ENCODE data around the gene OGFR.

OGFR gene

GRCh38 chr20:62782149-62782892, 22.3 kb upstream of the OGFR start:
- H3K4me1 ChIP-seq (ENCODE audit: control insufficient read depth, insufficient read depth, low read length, poor library complexity, severe bottlenecking) = peaks cover 3% of the 10 kb centered on the region
- DNase-seq = no peak
- H3K36me3 ChIP-seq (ENCODE audit: control insufficient read depth, insufficient read depth, low read length) = no peaks in the 10 kb centered on the region
- no peaks in the 10 kb centered on the region for H3K27me3 ChIP-seq (replicated peaks; ENCODE audit: control insufficient read depth, insufficient read depth, low read length, poor library complexity, severe bottlenecking)
- no peak overlapping the region for H3K27ac ChIP-seq (ENCODE audit: insufficient read depth, low read length, poor library complexity, severe bottlenecking)
- H3K4me3 ChIP-seq (ENCODE audit: insufficient read depth, low read depth, low read length, poor library complexity, severe bottlenecking) = no peak overlapping the region
- H3K9me3 ChIP-seq (ENCODE audit: control insufficient read depth, low read length) = no peaks in the 10 kb centered on the region

- Histone ChIP-seq H3K27me3 (replicated peaks; ENCODE audit: control insufficient read depth, insufficient read depth, low read length, poor library complexity, severe bottlenecking) (no peaks in the 10 kb centered on the region), H3K27ac (ENCODE audit: insufficient read depth, low read length, poor library complexity, severe bottlenecking) (no peak overlapping the region), H3K36me3 (ENCODE audit: control insufficient read depth, insufficient read depth, low read length) (no peaks in the 10 kb centered on the region), H3K4me1 (ENCODE audit: control insufficient read depth, insufficient read depth, low read length, poor library complexity, severe bottlenecking) (no peaks in the 10 kb centered on the region), H3K9me3 (ENCODE audit: control insufficient read depth, low read length) (no peaks in the 10 kb centered on the region), H3K4me3 (ENCODE audit: insufficient read depth, low read depth, low read length, poor library complexity, severe bottlenecking) (no peak overlapping the region)
- DNase-seq = no peak
These were observed 21.7 kb upstream of the OGFR start for GRCh38 chr20:62782893-62783278.

GRCh38 chr20:62784497-62784896, 20.1 kb upstream of the OGFR start:
- Histone ChIP-seq H3K27me3 (replicated peaks; ENCODE audit: control insufficient read depth, insufficient read depth, low read length, poor library complexity, severe bottlenecking) (no peaks in the 10 kb centered on the region), H3K9me3 (ENCODE audit: control insufficient read depth, low read length) (no peaks in the 10 kb centered on the region), H3K4me1 (ENCODE audit: control insufficient read depth, insufficient read depth, low read length, poor library complexity, severe bottlenecking) (no peaks in the 10 kb centered on the region), H3K36me3 (ENCODE audit: control insufficient read depth, insufficient read depth, low read length) (no peaks in the 10 kb centered on the region), H3K27ac (ENCODE audit: insufficient read depth, low read length, poor library complexity, severe bottlenecking) (no peak overlapping the region), H3K4me3 (ENCODE audit: insufficient read depth, low read depth, low read length, poor library complexity, severe bottlenecking) (no peak overlapping the region)
- DNase-seq = no peak

- no peaks in the 10 kb centered on the region for H3K4me1 ChIP-seq (ENCODE audit: control insufficient read depth, insufficient read depth, low read length, poor library complexity, severe bottlenecking)
- no peak overlapping the region for H3K27ac ChIP-seq (ENCODE audit: insufficient read depth, low read length, poor library complexity, severe bottlenecking)
- no peak overlapping the region for H3K4me3 ChIP-seq (ENCODE audit: insufficient read depth, low read depth, low read length, poor library complexity, severe bottlenecking)
- H3K36me3 ChIP-seq (ENCODE audit: control insufficient read depth, insufficient read depth, low read length) = no peaks in the 10 kb centered on the region
- no peak for DNase-seq
- no peaks in the 10 kb centered on the region for H3K9me3 ChIP-seq (ENCODE audit: control insufficient read depth, low read length)
- no peaks in the 10 kb centered on the region for H3K27me3 ChIP-seq (replicated peaks; ENCODE audit: control insufficient read depth, insufficient read depth, low read length, poor library complexity, severe bottlenecking)
These were observed 19.2 kb upstream of the OGFR start for GRCh38 chr20:62785393-62785792.

- no peaks in the 10 kb centered on the region for H3K36me3 ChIP-seq (ENCODE audit: control insufficient read depth, insufficient read depth, low read length)
- H3K4me1 ChIP-seq (ENCODE audit: control insufficient read depth, insufficient read depth, low read length, poor library complexity, severe bottlenecking) = peaks cover under 1% of the 10 kb centered on the region
- no peak for DNase-seq
- no peak overlapping the region for H3K27ac ChIP-seq (ENCODE audit: insufficient read depth, low read length, poor library complexity, severe bottlenecking)
- H3K27me3 ChIP-seq (replicated peaks; ENCODE audit: control insufficient read depth, insufficient read depth, low read length, poor library complexity, severe bottlenecking) = no peaks in the 10 kb centered on the region
- H3K9me3 ChIP-seq (ENCODE audit: control insufficient read depth, low read length) = no peaks in the 10 kb centered on the region
- no peak overlapping the region for H3K4me3 ChIP-seq (ENCODE audit: insufficient read depth, low read depth, low read length, poor library complexity, severe bottlenecking)
These were observed 18.5 kb upstream of the OGFR start for GRCh38 chr20:62786157-62786556.

GRCh38 chr20:62787321-62787720, 17.3 kb upstream of the OGFR start:
- no peaks in the 10 kb centered on the region for H3K27me3 ChIP-seq (replicated peaks; ENCODE audit: control insufficient read depth, insufficient read depth, low read length, poor library complexity, severe bottlenecking)
- H3K27ac ChIP-seq (ENCODE audit: insufficient read depth, low read length, poor library complexity, severe bottlenecking) = no peak overlapping the region
- DNase-seq = no peak
- H3K36me3 ChIP-seq (ENCODE audit: control insufficient read depth, insufficient read depth, low read length) = no peaks in the 10 kb centered on the region
- no peak overlapping the region for H3K4me3 ChIP-seq (ENCODE audit: insufficient read depth, low read depth, low read length, poor library complexity, severe bottlenecking)
- H3K4me1 ChIP-seq (ENCODE audit: control insufficient read depth, insufficient read depth, low read length, poor library complexity, severe bottlenecking) = peaks cover 6% of the 10 kb centered on the region
- H3K9me3 ChIP-seq (ENCODE audit: control insufficient read depth, low read length) = no peaks in the 10 kb centered on the region

- no peak overlapping the region for H3K4me3 ChIP-seq (ENCODE audit: insufficient read depth, low read depth, low read length, poor library complexity, severe bottlenecking)
- no peaks in the 10 kb centered on the region for H3K9me3 ChIP-seq (ENCODE audit: control insufficient read depth, low read length)
- no peaks in the 10 kb centered on the region for H3K36me3 ChIP-seq (ENCODE audit: control insufficient read depth, insufficient read depth, low read length)
- H3K27ac ChIP-seq (ENCODE audit: insufficient read depth, low read length, poor library complexity, severe bottlenecking) = no peak overlapping the region
- DNase-seq = no peak
- H3K27me3 ChIP-seq (replicated peaks; ENCODE audit: control insufficient read depth, insufficient read depth, low read length, poor library complexity, severe bottlenecking) = no peaks in the 10 kb centered on the region
- H3K4me1 ChIP-seq (ENCODE audit: control insufficient read depth, insufficient read depth, low read length, poor library complexity, severe bottlenecking) = peaks cover 6% of the 10 kb centered on the region
These were observed 16.8 kb upstream of the OGFR start for GRCh38 chr20:62787866-62788265.

GRCh38 chr20:62788607-62789006, 16.0 kb upstream of the OGFR start:
- H3K36me3 ChIP-seq (ENCODE audit: control insufficient read depth, insufficient read depth, low read length) = no peaks in the 10 kb centered on the region

GRCh38 chr20:62790075-62790474, 14.6 kb upstream of the OGFR start:
- no peak for DNase-seq
- Histone ChIP-seq H3K27me3 (replicated peaks; ENCODE audit: control insufficient read depth, insufficient read depth, low read length, poor library complexity, severe bottlenecking) (no peaks in the 10 kb centered on the region), H3K4me1 (ENCODE audit: control insufficient read depth, insufficient read depth, low read length, poor library complexity, severe bottlenecking) (peaks cover 19% of the 10 kb centered on the region), H3K36me3 (ENCODE audit: control insufficient read depth, insufficient read depth, low read length) (no peaks in the 10 kb centered on the region), H3K27ac (ENCODE audit: insufficient read depth, low read length, poor library complexity, severe bottlenecking) (no peak overlapping the region), H3K4me3 (ENCODE audit: insufficient read depth, low read depth, low read length, poor library complexity, severe bottlenecking) (no peak overlapping the region), H3K9me3 (ENCODE audit: control insufficient read depth, low read length) (no peaks in the 10 kb centered on the region)

More at GRCh38 chr20:62788607-62789006, 16.0 kb upstream of the OGFR start:
- no peak overlapping the region for H3K4me3 ChIP-seq (ENCODE audit: insufficient read depth, low read depth, low read length, poor library complexity, severe bottlenecking)
- H3K27me3 ChIP-seq (replicated peaks; ENCODE audit: control insufficient read depth, insufficient read depth, low read length, poor library complexity, severe bottlenecking) = no peaks in the 10 kb centered on the region
- no peaks in the 10 kb centered on the region for H3K9me3 ChIP-seq (ENCODE audit: control insufficient read depth, low read length)
- peaks cover 8% of the 10 kb centered on the region for H3K4me1 ChIP-seq (ENCODE audit: control insufficient read depth, insufficient read depth, low read length, poor library complexity, severe bottlenecking)
- no peak for DNase-seq
- H3K27ac ChIP-seq (ENCODE audit: insufficient read depth, low read length, poor library complexity, severe bottlenecking) = no peak overlapping the region

- H3K27me3 ChIP-seq (replicated peaks; ENCODE audit: control insufficient read depth, insufficient read depth, low read length, poor library complexity, severe bottlenecking) = no peaks in the 10 kb centered on the region
- peaks cover 19% of the 10 kb centered on the region for H3K4me1 ChIP-seq (ENCODE audit: control insufficient read depth, insufficient read depth, low read length, poor library complexity, severe bottlenecking)
- H3K27ac ChIP-seq (ENCODE audit: insufficient read depth, low read length, poor library complexity, severe bottlenecking) = no peak overlapping the region
- no peaks in the 10 kb centered on the region for H3K36me3 ChIP-seq (ENCODE audit: control insufficient read depth, insufficient read depth, low read length)
- H3K4me3 ChIP-seq (ENCODE audit: insufficient read depth, low read depth, low read length, poor library complexity, severe bottlenecking) = no peak overlapping the region
- no peaks in the 10 kb centered on the region for H3K9me3 ChIP-seq (ENCODE audit: control insufficient read depth, low read length)
- peak; percentile 37 to 54 (median 47) for DNase-seq
These were observed 13.1 kb upstream of the OGFR start for GRCh38 chr20:62791301-62792181.
